ENCODE measurements around the gene B4GALT5. TPM values are rescaled to one million over a fixed set of nuclear protein-coding genes. Genes with fewer than 3 reads are reported as not detected.

B4GALT5 gene
- total RNA-seq, 1 donor from 2014 or later, result 31.0 TPM

DNA sequence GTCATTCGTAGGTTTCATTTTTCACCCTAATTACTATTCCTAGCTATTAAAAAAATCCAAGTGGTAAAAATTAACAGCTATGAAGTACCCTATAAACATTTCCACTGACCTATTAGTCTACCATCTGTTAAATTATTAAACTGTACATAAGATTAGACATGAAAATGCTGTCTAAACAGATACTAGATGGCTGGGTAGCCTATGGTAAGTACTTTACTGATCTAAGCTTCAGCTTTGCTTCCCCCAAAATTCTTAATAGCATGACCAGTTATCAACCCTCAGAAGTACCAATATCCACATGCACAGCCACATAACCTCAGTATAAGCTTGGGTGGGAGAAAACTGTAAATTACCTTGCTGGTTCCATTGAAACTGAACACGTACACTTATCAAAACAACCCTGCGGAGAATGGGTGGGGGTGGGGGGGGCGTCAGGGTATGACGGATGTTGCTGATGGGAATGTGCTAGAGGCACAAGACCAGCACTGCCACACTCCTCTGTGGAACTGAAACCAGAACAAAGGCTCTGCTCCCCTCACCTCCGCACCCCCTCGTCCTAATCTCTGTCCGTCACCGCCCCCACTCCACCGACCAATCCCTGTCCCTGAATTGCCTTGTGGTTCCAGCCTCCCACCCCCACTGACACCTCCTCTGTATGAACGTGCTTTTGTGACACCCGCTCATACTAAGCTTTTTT, 45.3 kb downstream of the B4GALT5 start:
- H3K9me3 ChIP-seq (replicated peaks), result no peaks in the 10 kb centered on the region
- no peaks in the 10 kb centered on the region for H3K36me3 ChIP-seq
- H3K27ac ChIP-seq (replicated peaks), result no peak overlapping the region
- no peak overlapping the region for H3K4me3 ChIP-seq
- DNase-seq, result peak; percentile 19
- H3K4me1 ChIP-seq, result peaks cover 76% of the 10 kb centered on the region
- intact Hi-C loops (cut with micrococcal nuclease), result no loop called here
- no peaks in the 10 kb centered on the region for H3K27me3 ChIP-seq (ENCODE audit: low read depth)
- TF ChIP-seq, protein P1, sequence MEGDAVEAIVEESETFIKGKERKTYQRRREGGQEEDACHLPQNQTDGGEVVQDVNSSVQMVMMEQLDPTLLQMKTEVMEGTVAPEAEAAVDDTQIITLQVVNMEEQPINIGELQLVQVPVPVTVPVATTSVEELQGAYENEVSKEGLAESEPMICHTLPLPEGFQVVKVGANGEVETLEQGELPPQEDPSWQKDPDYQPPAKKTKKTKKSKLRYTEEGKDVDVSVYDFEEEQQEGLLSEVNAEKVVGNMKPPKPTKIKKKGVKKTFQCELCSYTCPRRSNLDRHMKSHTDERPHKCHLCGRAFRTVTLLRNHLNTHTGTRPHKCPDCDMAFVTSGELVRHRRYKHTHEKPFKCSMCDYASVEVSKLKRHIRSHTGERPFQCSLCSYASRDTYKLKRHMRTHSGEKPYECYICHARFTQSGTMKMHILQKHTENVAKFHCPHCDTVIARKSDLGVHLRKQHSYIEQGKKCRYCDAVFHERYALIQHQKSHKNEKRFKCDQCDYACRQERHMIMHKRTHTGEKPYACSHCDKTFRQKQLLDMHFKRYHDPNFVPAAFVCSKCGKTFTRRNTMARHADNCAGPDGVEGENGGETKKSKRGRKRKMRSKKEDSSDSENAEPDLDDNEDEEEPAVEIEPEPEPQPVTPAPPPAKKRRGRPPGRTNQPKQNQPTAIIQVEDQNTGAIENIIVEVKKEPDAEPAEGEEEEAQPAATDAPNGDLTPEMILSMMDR (IDR thresholded peaks at IDR 0.05; ENCODE audit: borderline replicate concordance), result no peak

DNA sequence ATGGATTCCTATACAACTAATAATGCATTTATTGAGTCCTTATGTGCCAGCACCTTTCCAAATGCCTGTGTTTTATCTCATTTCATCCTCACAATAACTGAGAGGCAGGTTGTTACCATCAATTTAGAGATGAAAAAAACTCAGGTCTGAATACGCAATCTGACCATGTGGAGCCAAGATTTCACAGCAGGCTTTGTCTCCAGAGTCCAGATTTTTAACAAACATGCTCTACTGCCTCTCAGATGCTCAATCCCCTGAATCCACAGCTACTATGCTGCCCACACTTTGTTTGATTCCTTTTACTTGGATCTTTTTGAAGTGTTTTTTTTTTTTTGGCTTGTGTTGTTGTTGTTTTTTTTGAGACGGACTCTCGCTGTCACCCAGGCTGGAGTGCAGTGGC, 46.8 kb downstream of the B4GALT5 start:
- no peak for DNase-seq
- Histone ChIP-seq H3K9me3 (replicated peaks) (no peaks in the 10 kb centered on the region), H3K27ac (replicated peaks) (no peak overlapping the region), H3K4me3 (no peak overlapping the region), H3K4me1 (peaks cover 76% of the 10 kb centered on the region), H3K36me3 (no peaks in the 10 kb centered on the region), H3K27me3 (ENCODE audit: low read depth) (no peaks in the 10 kb centered on the region)
- TF ChIP-seq, protein P1 (IDR thresholded peaks at IDR 0.05; ENCODE audit: borderline replicate concordance), result no peak
- intact Hi-C loops (cut with micrococcal nuclease), result no loop called here

DNA sequence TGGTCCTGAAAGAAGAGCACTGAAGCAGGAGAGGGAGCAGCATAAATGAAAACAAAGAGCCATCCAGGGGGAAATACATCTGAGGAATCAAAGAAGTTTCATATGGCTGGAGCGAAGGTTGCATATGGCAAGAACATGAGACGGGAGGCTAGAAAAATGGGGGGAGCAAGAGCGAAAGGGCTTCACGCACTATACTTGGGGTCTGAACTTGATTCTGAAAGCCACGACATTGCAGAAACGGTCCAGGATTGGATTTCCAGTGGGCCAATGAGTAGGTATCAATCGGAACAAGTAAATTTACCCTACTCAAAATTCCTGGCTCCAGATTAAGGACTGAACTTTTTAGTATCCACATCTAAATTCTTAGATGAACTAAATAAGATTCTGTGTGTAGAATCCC, 47.9 kb downstream of the B4GALT5 start:
- Histone ChIP-seq H3K4me3 (no peak overlapping the region), H3K4me1 (peaks cover 76% of the 10 kb centered on the region), H3K27me3 (ENCODE audit: low read depth) (no peaks in the 10 kb centered on the region), H3K36me3 (no peaks in the 10 kb centered on the region), H3K27ac (replicated peaks) (no peak overlapping the region), H3K9me3 (replicated peaks) (no peaks in the 10 kb centered on the region)
- TF ChIP-seq, protein P1 (IDR thresholded peaks at IDR 0.05; ENCODE audit: borderline replicate concordance), result no peak
- DNase-seq, result no peak
- intact Hi-C loops (cut with micrococcal nuclease), result no loop called here

DNA sequence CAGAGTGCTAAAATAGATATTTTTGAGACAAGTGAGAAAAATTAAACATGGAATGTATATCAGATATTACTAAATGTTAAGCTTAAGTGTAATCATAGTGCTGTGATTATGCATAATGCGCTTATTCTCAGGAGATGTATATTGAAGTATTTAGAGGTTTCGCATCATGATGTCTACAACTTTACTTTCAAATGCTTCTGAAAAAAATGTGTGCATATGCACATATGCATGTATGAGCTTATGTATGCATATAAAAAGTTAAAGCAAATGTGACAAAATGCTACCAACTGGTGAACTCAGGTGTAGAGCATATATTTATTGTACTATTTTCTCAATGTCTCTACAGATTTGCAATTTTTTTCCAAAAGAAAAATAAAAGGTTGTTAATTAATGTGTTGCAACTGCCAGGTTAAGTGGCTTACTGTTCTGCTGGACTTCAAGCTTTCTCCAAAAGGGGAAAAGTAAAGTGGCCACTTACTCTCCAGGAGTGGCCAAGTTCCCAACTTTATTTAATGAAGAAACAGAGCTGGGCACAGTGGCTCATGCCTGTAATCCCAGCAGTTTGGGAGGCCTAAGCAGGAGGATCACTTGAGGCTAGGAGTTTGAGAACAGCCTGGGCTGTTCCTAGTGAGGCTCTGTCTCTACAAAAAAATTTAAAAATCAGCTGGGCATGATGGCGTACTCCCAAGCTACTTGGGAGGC, 48.9 kb downstream of the B4GALT5 start:
- intact Hi-C loops (cut with micrococcal nuclease), result no loop called here
- Histone ChIP-seq H3K27me3 (ENCODE audit: low read depth) (no peaks in the 10 kb centered on the region), H3K4me3 (no peak overlapping the region), H3K9me3 (replicated peaks) (no peaks in the 10 kb centered on the region), H3K4me1 (peaks cover 76% of the 10 kb centered on the region), H3K27ac (replicated peaks) (no peak overlapping the region), H3K36me3 (no peaks in the 10 kb centered on the region)
- TF ChIP-seq, protein P1 (IDR thresholded peaks at IDR 0.05; ENCODE audit: borderline replicate concordance), result no peak
- no peak for DNase-seq

DNA sequence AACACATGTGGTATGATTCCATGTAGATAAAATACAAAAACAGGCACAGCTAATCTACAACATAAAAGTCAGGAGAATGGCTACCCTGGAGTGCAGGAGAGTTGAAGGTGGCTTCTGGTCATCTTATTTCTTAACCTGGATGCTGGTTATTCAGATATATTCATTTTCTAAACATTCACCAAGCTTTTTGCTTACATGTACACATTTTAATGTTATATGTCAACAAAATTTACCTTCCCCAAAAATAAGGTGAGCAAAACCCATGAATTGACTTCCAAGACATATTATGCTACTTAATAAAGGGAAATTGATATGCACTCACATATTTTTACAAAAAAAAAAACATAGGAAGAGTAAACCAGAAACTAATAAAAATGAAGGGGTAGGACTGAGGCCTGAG, 50.6 kb downstream of the B4GALT5 start:
- no peak for DNase-seq
- intact Hi-C loops (cut with micrococcal nuclease), result no loop called here
- TF ChIP-seq, protein P1 (IDR thresholded peaks at IDR 0.05; ENCODE audit: borderline replicate concordance), result no peak
- Histone ChIP-seq H3K27me3 (ENCODE audit: low read depth) (no peaks in the 10 kb centered on the region), H3K9me3 (replicated peaks) (no peaks in the 10 kb centered on the region), H3K36me3 (no peaks in the 10 kb centered on the region), H3K27ac (replicated peaks) (no peak overlapping the region), H3K4me1 (peaks cover 78% of the 10 kb centered on the region), H3K4me3 (no peak overlapping the region)
